BE2C (cell line): Measurements from ENCODE around the gene DUOXA2.

ENCODE experiments used
- DNase-seq: peaks from one replicate; pipeline ENCODE4 v3.0.0-alpha.2; 2020
- H3K27me3 ChIP-seq: fragments of 250-450 bp; sonication (Bioruptor Pico); 2 replicates; pipeline ENCODE4 v1.5.1; 2020; ENCODE audit warnings: mild to moderate bottlenecking
- H3K36me3 ChIP-seq: fragments of 250-450 bp; sonication (Bioruptor Pico); 2 replicates; pipeline ENCODE4 v1.5.1; 2020; ENCODE audit warnings: mild to moderate bottlenecking
- H3K4me1 ChIP-seq: fragments of 250-450 bp; sonication (Bioruptor Pico); 2 replicates; pipeline ENCODE4 v1.5.1; 2020
- H3K4me3 ChIP-seq: 2 replicates; pipeline ENCODE4 v1.5.1; 2011; ENCODE audit warnings: low read depth, low read length
- H3K9me3 ChIP-seq: fragments of 250-450 bp; sonication (Bioruptor Pico); 2 replicates; pipeline ENCODE4 v1.5.1; 2020
- CTCF ChIP-seq: IDR thresholded peaks from 2 replicates; pipeline ENCODE4 v1.5.1; 2012; ENCODE audit warnings: mild to moderate bottlenecking, low read depth, low read length

The DUOXA2 gene

GRCh38 chr15:45139770-45140169, 25.6 kb downstream of the DUOXA2 start:
- Histone ChIP-seq H3K4me3 (no peak overlapping the region), H3K27me3 (no peaks in the 10 kb centered on the region), H3K36me3 (no peaks in the 10 kb centered on the region), H3K9me3 (no peaks in the 10 kb centered on the region), H3K4me1 (no peaks in the 10 kb centered on the region; the same call in 1 of the 2 replicates)
- no peak for DNase-seq
- TF ChIP-seq CTCF = no peak

GRCh38 chr15:45140557-45141250, 26.6 kb downstream of the DUOXA2 start:
- Histone ChIP-seq H3K27me3 (no peaks in the 10 kb centered on the region), H3K4me3 (no peak overlapping the region), H3K4me1 (no peaks in the 10 kb centered on the region; the same call in 1 of the 2 replicates), H3K9me3 (no peaks in the 10 kb centered on the region), H3K36me3 (no peaks in the 10 kb centered on the region)
- DNase-seq = no peak
- TF ChIP-seq CTCF = no peak

- no peak for TF ChIP-seq CTCF
- no peak overlapping the region for H3K4me3 ChIP-seq
- H3K27me3 ChIP-seq = no peaks in the 10 kb centered on the region
- H3K36me3 ChIP-seq = no peaks in the 10 kb centered on the region
- no peak for DNase-seq
- no peaks in the 10 kb centered on the region; the same call in 1 of the 2 replicates for H3K4me1 ChIP-seq
- no peaks in the 10 kb centered on the region for H3K9me3 ChIP-seq
Measured at GRCh38 chr15:45141386-45141785, 27.3 kb downstream of the DUOXA2 start.

- no peaks in the 10 kb centered on the region for H3K36me3 ChIP-seq
- H3K9me3 ChIP-seq = no peaks in the 10 kb centered on the region
- peaks cover 4% of the 10 kb centered on the region for H3K4me1 ChIP-seq
- TF ChIP-seq CTCF = no peak
- H3K27me3 ChIP-seq = no peaks in the 10 kb centered on the region
- no peak overlapping the region for H3K4me3 ChIP-seq
- DNase-seq = no peak
Measured at GRCh38 chr15:45143056-45143455, 28.9 kb downstream of the DUOXA2 start.

- TF ChIP-seq CTCF = no peak
- H3K27me3 ChIP-seq = no peaks in the 10 kb centered on the region
- no peaks in the 10 kb centered on the region for H3K9me3 ChIP-seq
- no peaks in the 10 kb centered on the region for H3K36me3 ChIP-seq
- no peak overlapping the region for H3K4me3 ChIP-seq
- DNase-seq = no peak
- peaks cover 8% of the 10 kb centered on the region for H3K4me1 ChIP-seq
Measured at GRCh38 chr15:45143946-45144345, 29.8 kb downstream of the DUOXA2 start.

- H3K9me3 ChIP-seq = no peaks in the 10 kb centered on the region
- no peak for TF ChIP-seq CTCF
Measured at GRCh38 chr15:45144775-45145174, 30.6 kb downstream of the DUOXA2 start.

More at GRCh38 chr15:45144775-45145174, 30.6 kb downstream of the DUOXA2 start:
- Histone ChIP-seq H3K36me3 (no peaks in the 10 kb centered on the region), H3K27me3 (no peaks in the 10 kb centered on the region), H3K4me3 (no peak overlapping the region), H3K4me1 (peaks cover 17% of the 10 kb centered on the region)
- DNase-seq = no peak
